ENCODE data around the gene EVPLL.

- TF ChIP-seq POLR2A (IDR thresholded peaks at IDR 0.05; ENCODE audit: low read depth, low read length) (no peak), TAF1 (IDR thresholded peaks at IDR 0.05; ENCODE audit: low read depth, low read length) (no peak), POLR2AphosphoS5 (IDR thresholded peaks at IDR 0.05; ENCODE audit: low read depth, low read length) (no peak), POU2F2 (IDR thresholded peaks at IDR 0.05; ENCODE audit: low read depth, low read length) (no peak)
Observed at GRCh38 chr17:18331879-18332278, 45.7 kb upstream of the EVPLL start.

Data from GM12891 (cell line).